Ishikawa (cell line): Measurements from ENCODE around the gene YARS1.

ENCODE experiments used
- CEBPB ChIP-seq: IDR thresholded peaks from 2 replicates; pipeline ENCODE4 v1.6.1; 2012
- CREB1 ChIP-seq: IDR thresholded peaks from 2 replicates; pipeline ENCODE4 v1.6.1; 2012; ENCODE audit warnings: low read depth
- EGR1 ChIP-seq: IDR thresholded peaks from 2 replicates; pipeline ENCODE4 v1.6.1; 2012
- EP300 ChIP-seq: IDR thresholded peaks from 2 replicates; pipeline ENCODE4 v1.6.1; 2012; ENCODE audit warnings: borderline replicate concordance
- FOXM1 ChIP-seq: IDR thresholded peaks from 2 replicates; pipeline ENCODE4 v1.6.1; 2012; ENCODE audit warnings: low read depth, borderline replicate concordance
- NFIC ChIP-seq: IDR thresholded peaks from 2 replicates; pipeline ENCODE4 v1.6.1; 2012
- RAD21 ChIP-seq: IDR thresholded peaks from 2 replicates; pipeline ENCODE4 v1.6.1; 2012; ENCODE audit warnings: low read depth
- TAF1 ChIP-seq: IDR thresholded peaks from 2 replicates; pipeline ENCODE4 v1.6.1; 2012; ENCODE audit warnings: low read depth, mild to moderate bottlenecking
- TCF12 ChIP-seq: IDR thresholded peaks from 2 replicates; pipeline ENCODE4 v1.6.1; 2012; ENCODE audit warnings: low read depth
- TEAD4 ChIP-seq: IDR thresholded peaks from 2 replicates; pipeline ENCODE4 v1.6.1; 2012
- USF1 ChIP-seq: IDR thresholded peaks from 2 replicates; pipeline ENCODE4 v1.6.1; 2012
- YY1 ChIP-seq: IDR thresholded peaks from 2 replicates; pipeline ENCODE4 v1.6.1; 2012; ENCODE audit warnings: low read depth
- ZBTB7A ChIP-seq: IDR thresholded peaks from 2 replicates; pipeline ENCODE4 v1.6.1; 2012; ENCODE audit warnings: low read depth
- TF ChIP-seq, protein P1 (sequence below): IDR thresholded peaks from 2 replicates; pipeline ENCODE4 v1.6.1; 2012; ENCODE audit warnings: low read depth, mild to moderate bottlenecking
- TF ChIP-seq, protein P2 (sequence below): IDR thresholded peaks from 2 replicates; pipeline ENCODE4 v1.6.1; 2012

Gene YARS1

GRCh38 chr1:32859915-32860314 lies 42.8 kb upstream of the YARS1 start:
- TF ChIP-seq ZBTB7A (no peak), CEBPB (no peak), NFIC (no peak), EP300 (no peak), EGR1 (no peak)

GRCh38 chr1:32858791-32859190 lies 41.6 kb upstream of the YARS1 start:
- TF ChIP-seq NFIC, result no peak
- TF ChIP-seq EP300, result no peak
- TF ChIP-seq CREB1, result no peak
- no peak for TF ChIP-seq FOXM1
- no peak for TF ChIP-seq TEAD4
- TF ChIP-seq ZBTB7A, result no peak
- TF ChIP-seq USF1, result no peak
- TF ChIP-seq CEBPB, result no peak
- TF ChIP-seq YY1, result no peak

GRCh38 chr1:32858136-32858535 lies 41.0 kb upstream of the YARS1 start:
- TF ChIP-seq, protein P1, sequence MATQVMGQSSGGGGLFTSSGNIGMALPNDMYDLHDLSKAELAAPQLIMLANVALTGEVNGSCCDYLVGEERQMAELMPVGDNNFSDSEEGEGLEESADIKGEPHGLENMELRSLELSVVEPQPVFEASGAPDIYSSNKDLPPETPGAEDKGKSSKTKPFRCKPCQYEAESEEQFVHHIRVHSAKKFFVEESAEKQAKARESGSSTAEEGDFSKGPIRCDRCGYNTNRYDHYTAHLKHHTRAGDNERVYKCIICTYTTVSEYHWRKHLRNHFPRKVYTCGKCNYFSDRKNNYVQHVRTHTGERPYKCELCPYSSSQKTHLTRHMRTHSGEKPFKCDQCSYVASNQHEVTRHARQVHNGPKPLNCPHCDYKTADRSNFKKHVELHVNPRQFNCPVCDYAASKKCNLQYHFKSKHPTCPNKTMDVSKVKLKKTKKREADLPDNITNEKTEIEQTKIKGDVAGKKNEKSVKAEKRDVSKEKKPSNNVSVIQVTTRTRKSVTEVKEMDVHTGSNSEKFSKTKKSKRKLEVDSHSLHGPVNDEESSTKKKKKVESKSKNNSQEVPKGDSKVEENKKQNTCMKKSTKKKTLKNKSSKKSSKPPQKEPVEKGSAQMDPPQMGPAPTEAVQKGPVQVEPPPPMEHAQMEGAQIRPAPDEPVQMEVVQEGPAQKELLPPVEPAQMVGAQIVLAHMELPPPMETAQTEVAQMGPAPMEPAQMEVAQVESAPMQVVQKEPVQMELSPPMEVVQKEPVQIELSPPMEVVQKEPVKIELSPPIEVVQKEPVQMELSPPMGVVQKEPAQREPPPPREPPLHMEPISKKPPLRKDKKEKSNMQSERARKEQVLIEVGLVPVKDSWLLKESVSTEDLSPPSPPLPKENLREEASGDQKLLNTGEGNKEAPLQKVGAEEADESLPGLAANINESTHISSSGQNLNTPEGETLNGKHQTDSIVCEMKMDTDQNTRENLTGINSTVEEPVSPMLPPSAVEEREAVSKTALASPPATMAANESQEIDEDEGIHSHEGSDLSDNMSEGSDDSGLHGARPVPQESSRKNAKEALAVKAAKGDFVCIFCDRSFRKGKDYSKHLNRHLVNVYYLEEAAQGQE, result no peak
- TF ChIP-seq TEAD4 (no peak), CEBPB (no peak), NFIC (no peak), FOXM1 (no peak), EGR1 (no peak), TAF1 (no peak), RAD21 (no peak), ZBTB7A (no peak), CREB1 (no peak), EP300 (no peak), TCF12 (no peak), YY1 (no peak), USF1 (no peak)
- TF ChIP-seq, protein P2, sequence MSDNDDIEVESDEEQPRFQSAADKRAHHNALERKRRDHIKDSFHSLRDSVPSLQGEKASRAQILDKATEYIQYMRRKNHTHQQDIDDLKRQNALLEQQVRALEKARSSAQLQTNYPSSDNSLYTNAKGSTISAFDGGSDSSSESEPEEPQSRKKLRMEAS, result no peak

DNA sequence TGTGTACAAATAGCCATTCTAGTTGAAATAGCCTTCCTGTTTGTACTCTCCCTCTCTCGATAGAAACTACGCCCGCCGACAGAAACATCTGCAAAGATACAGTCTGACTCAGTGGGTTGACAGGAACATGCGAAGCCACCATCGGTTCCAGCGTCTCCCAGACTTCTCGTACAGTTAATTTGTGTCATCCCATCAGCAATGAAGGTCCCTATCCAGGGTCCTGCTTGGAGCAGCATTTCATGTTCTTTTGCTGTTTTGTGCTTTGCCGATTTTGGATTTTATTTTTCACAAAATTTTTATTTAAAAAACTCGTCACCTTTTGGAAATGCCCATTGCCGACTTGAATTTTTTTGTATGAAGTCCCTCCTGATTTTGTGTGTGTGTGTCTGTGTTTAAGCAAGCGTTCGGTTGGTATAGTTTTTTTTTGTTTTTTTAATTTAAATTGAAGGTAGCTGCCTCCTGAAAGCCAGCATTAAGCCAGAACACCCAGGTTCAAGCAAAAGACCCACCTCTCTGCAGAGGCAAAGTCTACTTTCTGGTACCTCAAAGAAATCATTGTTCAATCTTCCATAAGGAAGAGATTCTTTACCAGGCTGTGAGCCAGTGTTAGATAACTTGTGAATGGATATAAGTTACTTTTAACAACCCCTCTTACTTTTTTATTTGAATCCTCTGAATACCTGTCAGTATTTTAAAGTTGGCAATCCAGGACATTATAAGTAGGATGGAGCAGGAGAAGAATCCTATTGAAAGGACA lies 38.9 kb upstream of the YARS1 start:
- TF ChIP-seq NFIC, result no peak
- TF ChIP-seq, protein P1, result peak; percentile 31; the same call in 1 of the 2 replicates

DNA sequence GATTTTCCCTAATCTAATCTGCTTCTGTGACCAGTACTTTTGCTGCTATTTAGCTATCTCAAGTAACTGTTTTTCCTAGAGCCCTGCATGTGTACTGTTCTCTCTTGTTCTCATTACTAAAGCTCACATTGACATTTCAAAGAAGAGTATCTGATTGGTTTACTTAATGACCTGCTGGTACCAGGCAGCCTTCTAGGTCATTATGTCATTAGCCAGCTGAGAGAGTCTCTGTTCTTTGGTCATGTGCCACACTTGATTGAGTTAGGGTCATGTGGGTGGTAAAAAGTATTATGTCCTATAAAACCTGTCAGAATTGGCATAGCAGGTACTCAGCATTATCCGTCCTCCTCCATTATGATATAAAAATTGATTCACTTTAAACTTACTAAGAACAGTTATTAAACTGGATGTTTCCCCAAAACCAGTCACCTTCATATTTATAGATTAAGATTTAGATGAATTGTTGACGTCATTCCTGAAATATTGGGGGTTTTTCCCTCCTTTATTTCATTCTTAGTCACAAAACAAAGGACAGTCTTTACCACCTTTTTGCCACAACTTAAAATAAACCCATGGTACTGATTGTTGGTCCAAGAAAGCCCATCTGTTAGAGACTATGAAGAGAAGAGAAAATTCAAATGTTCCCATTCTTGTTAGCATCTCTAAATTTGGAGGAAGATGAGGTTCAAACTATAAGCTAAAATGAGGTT lies 31.4 kb upstream of the YARS1 start:
- no peak for TF ChIP-seq CEBPB
- TF ChIP-seq, protein P1, result no peak
- no peak for TF ChIP-seq ZBTB7A
- TF ChIP-seq, protein P2, result no peak
- no peak for TF ChIP-seq NFIC
- no peak for TF ChIP-seq TEAD4
- no peak for TF ChIP-seq FOXM1
- TF ChIP-seq EP300, result no peak
- TF ChIP-seq USF1, result no peak
- TF ChIP-seq CREB1, result no peak
- no peak for TF ChIP-seq YY1
